Esophagus squamous epithelium (tissue), 5 donors: ENCODE data around the gene NR0B2. TPM values are rescaled to one million over a fixed set of nuclear protein-coding genes. Genes with fewer than 3 reads are reported as not detected.

ENCODE experiments used
- DNase-seq: peaks from one replicate; lab custom pipeline; 2025; lab: John Stamatoyannopoulos, UW
- H3K27ac ChIP-seq, 4 donors: fragments of 200-600 bp; sonication (generic); one replicate each; pipeline ENCODE4 v1.5.1; 2016 to 2019; ENCODE audit warnings: mild to moderate bottlenecking in 1 of 4
- H3K27me3 ChIP-seq, 4 donors: fragments of 200-600 bp; sonication (generic); 1 replicate in 3 of 4; 2 replicates in 1 of 4; pipeline versions ENCODE4 v1.5.1 to v1.6.0; 2017 to 2021; ENCODE audit warnings: antibody characterized with exemption in 1 of 4
- H3K36me3 ChIP-seq, 3 donors: fragments of 200-600 bp; sonication (generic); one replicate each; pipeline ENCODE4 v1.5.1; 2016 to 2019
- H3K4me1 ChIP-seq, 3 donors: fragments of 200-600 bp; sonication (generic); one replicate each; pipeline ENCODE4 v1.5.1; 2017 to 2019
- H3K4me3 ChIP-seq, 4 donors: fragments of 200-600 bp; sonication (generic); 1 replicate in 3 of 4; 2 replicates in 1 of 4; pipeline ENCODE4 v1.5.1; 2016 to 2019; ENCODE audit warnings: mild to moderate bottlenecking in 2 of 4, moderate library complexity in 1 of 4
- H3K9me3 ChIP-seq, 3 donors: fragments of 200-600 bp; sonication (generic); one replicate each; pipeline ENCODE4 v1.5.1; 2016 to 2019
- CTCF ChIP-seq, 6 experiments: fragments of 450-650 bp in 4 of 6; fragments of 200-600 bp in 2 of 6; sonication (generic) in 2 of 6; IDR thresholded peaks; one replicate each; pipeline ENCODE4 v1.5.1; 2016 to 2019; ENCODE audit warnings: antibody characterized with exemption in 6 of 6, mild to moderate bottlenecking in 4 of 6, moderate library complexity in 4 of 6
- POLR2A ChIP-seq, 4 donors: fragments of 450-650 bp; IDR thresholded peaks; one replicate each; pipeline ENCODE4 v1.6.1; 2017; ENCODE audit warnings: antibody characterized with exemption in 4 of 4, mild to moderate bottlenecking in 4 of 4, moderate library complexity in 3 of 4
- WGBS, 2 donors: methylation state at CpG; one replicate each; pipeline ENCODE4 v1.1.5; 2018; 5-methylcytosine and 5-hydroxymethylcytosine counted together
- intact Hi-C: fragments of 100-400 bp; cut with DNase I; formaldehyde crosslinking; loops from one replicate; pipeline ENCODE4 v1.15.0; 2022
- total RNA-seq, 4 donors: library from RNA; depleted of rRNA; stranded (reverse); fragments of >200 nt; gene quantifications; one replicate each; pipeline ENCODE4 v1.1.0, GENCODE V29; 2016
- donor health status: DM: yes; HTN: yes; CAD: no.

Gene NR0B2
- total RNA-seq, 4 donors from 2014 or later: not detected

GRCh38 chr1:26959270-26959669 is 45.5 kb upstream of the NR0B2 start:
- intact Hi-C loops: no loop called here
- WGBS, 2 donors: 18 to 55% methylated on average over 4 to 9 of the region's 13 CpGs
- H3K27me3 ChIP-seq: peaks cover 0 to 67% (median 6%) of the 10 kb centered on the region in 4 donors

DNA sequence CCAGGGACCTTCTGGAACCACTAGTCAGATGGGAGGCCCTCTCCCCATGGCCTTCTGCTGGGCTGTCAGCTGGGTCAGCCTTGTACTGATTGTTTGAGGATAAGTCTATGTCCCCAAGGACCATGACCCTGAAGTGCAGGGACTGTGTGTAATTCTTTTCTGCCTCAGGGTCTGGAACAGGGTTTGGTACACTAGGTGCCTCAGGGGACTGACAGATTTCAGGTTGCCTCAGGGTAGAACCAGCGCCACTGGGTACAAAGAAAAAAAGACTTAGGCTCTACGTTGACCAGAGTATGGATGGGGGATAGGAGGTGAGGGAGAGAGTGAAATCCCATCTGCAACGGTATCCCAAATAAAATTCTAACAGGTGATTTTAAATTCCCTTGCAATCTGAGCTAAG is 43.5 kb upstream of the NR0B2 start:
- no peak overlapping the region for H3K27ac ChIP-seq
- H3K4me3 ChIP-seq: no peak overlapping the region
- peaks cover 10 to 42% (median 12%) of the 10 kb centered on the region in 3 donors for H3K4me1 ChIP-seq
- 88 to 91% methylated on average over 3 of the region's 3 CpGs for WGBS, 2 donors
- peaks cover 0 to 27% (median 0%) of the 10 kb centered on the region in 3 donors for H3K36me3 ChIP-seq
- intact Hi-C loops: no loop called here
- no peak for TF ChIP-seq CTCF (IDR thresholded peaks at IDR 0.05)
- peaks cover 0 to 7% (median 0%) of the 10 kb centered on the region in 3 donors for H3K9me3 ChIP-seq
- no peak for DNase-seq
- peaks cover 0 to 63% (median 6%) of the 10 kb centered on the region in 4 donors for H3K27me3 ChIP-seq

More at GRCh38 chr1:26959270-26959669, 45.5 kb upstream of the NR0B2 start:
- H3K4me1 ChIP-seq: peaks cover 10 to 43% (median 12%) of the 10 kb centered on the region in 3 donors
- H3K36me3 ChIP-seq: peaks cover 0 to 13% (median 0%) of the 10 kb centered on the region in 3 donors
- DNase-seq: no peak
- peaks cover 0 to 7% (median 0%) of the 10 kb centered on the region in 3 donors for H3K9me3 ChIP-seq
- TF ChIP-seq CTCF (IDR thresholded peaks at IDR 0.05) (no peak), POLR2A (IDR thresholded peaks at IDR 0.05) (no peak)
- H3K27ac ChIP-seq: peak overlapping the region in 3 of 4 donors; percentile 86 to 91 (median 90)
- peak overlapping the region; percentile 66 to 88 (median 76) for H3K4me3 ChIP-seq

GRCh38 chr1:26956321-26956720 is 42.5 kb upstream of the NR0B2 start:
- Histone ChIP-seq H3K27ac (no peak overlapping the region), H3K36me3 (peaks cover 0 to 37% (median 5%) of the 10 kb centered on the region in 3 donors), H3K9me3 (peaks cover 0 to 7% (median 0%) of the 10 kb centered on the region in 3 donors), H3K27me3 (peaks cover 0 to 55% (median 6%) of the 10 kb centered on the region in 4 donors), H3K4me3 (no peak overlapping the region), H3K4me1 (peaks cover 9 to 32% (median 12%) of the 10 kb centered on the region in 3 donors)
- no peak for DNase-seq
- 87 to 90% methylated on average over 3 of the region's 3 CpGs for WGBS, 2 donors
- intact Hi-C loops: no loop called here
- TF ChIP-seq CTCF (IDR thresholded peaks at IDR 0.05) (no peak), POLR2A (IDR thresholded peaks at IDR 0.05) (no peak)

- 89 to 90% methylated on average over 4 to 5 of the region's 5 CpGs for WGBS, 2 donors
- no peak for DNase-seq
- Histone ChIP-seq H3K4me1 (peaks cover 0 to 3% (median 0%) of the 10 kb centered on the region in 3 donors), H3K27ac (no peak overlapping the region), H3K4me3 (no peak overlapping the region), H3K36me3 (peaks cover 0 to 66% (median 8%) of the 10 kb centered on the region in 3 donors), H3K27me3 (peaks cover 0 to 26% (median 0%) of the 10 kb centered on the region in 4 donors), H3K9me3 (peaks cover 0 to 7% (median 0%) of the 10 kb centered on the region in 3 donors)
- intact Hi-C loops: no loop called here
- no peak for TF ChIP-seq CTCF (IDR thresholded peaks at IDR 0.05)
- TF ChIP-seq POLR2A (IDR thresholded peaks at IDR 0.05): no peak
Measured at GRCh38 chr1:26953374-26953773, 39.6 kb upstream of the NR0B2 start.

DNA sequence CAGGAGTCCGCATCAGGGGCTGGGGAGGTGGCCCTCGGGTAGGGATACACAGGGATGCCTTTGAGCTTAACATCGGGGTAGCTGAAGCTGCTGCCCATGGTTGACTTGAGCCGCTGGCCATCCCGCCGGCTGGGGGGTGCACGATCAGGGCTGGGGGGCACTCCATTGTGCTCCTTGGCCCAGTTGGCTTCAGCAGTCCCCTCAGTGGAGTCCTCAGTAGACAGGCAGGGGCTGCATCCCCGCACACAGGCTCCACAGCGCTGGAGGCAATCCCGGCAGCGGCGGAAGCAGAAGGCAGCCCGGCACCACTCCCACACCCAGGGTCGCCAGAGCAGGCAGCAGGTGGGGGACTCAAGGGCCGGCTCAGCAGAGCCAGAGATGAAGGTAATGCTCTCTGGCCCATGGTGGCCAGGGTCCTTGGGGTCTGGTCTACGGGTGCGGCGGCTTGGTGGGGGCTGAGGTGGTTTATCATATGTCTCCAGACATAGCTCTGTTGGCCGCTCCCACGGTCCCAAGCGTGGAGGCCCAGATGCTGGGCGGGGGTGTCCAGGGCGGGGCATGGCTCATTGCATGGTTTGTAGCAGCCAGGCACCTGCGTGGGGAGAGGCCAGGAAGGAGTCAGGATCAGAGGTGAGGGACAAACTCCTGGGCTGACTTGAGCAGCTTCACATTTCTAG is 38.2 kb upstream of the NR0B2 start:
- WGBS, 2 donors: 40% methylated on average over 1 of the region's 24 CpGs; no CpG with 5 or more reads in 1 of the 2 donors
- H3K4me1 ChIP-seq: no peaks in the 10 kb centered on the region
- no peak overlapping the region for H3K4me3 ChIP-seq
- peaks cover 0 to 77% (median 8%) of the 10 kb centered on the region in 3 donors for H3K36me3 ChIP-seq
- H3K27me3 ChIP-seq: peaks cover 0 to 12% (median 0%) of the 10 kb centered on the region in 4 donors
- TF ChIP-seq POLR2A (IDR thresholded peaks at IDR 0.05): no peak
- no peak for TF ChIP-seq CTCF (IDR thresholded peaks at IDR 0.05)
- no peak for DNase-seq
- intact Hi-C loops: no loop called here
- H3K9me3 ChIP-seq: peaks cover 0 to 7% (median 0%) of the 10 kb centered on the region in 3 donors
- no peak overlapping the region for H3K27ac ChIP-seq
